Measurements from ENCODE around the gene LIMD2. TPM values are rescaled to one million over a fixed set of nuclear protein-coding genes. Genes with fewer than 3 reads are reported as not detected.

Gene LIMD2
- total RNA-seq, 4 donors from 2014 or later: 3.9 to 10.7 (median 7.2) TPM

DNA sequence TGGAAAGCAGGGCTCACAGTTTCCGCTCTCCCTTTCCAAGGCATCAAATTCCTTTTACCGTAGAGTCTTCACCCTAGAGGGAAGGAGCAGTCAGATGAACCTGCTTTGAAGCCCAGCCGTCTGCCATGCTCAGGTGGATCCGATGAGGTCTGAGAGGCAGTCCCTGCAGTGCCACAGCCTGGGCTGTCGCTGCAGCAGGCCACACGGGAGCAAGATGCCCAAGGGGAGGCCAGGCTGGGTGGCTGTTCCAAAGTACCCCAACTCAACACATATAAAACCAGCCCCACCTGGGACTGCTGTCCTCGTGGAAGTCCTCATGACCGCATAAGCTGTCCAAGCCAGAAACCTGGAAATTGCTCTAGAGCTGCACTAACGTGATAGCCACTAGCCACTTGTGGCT is 4.9 kb upstream of the LIMD2 start:
- WGBS, 2 donors: 89 to 92% methylated on average over 9 of the region's 9 CpGs
- Histone ChIP-seq H3K4me1 (peaks cover 0 to 9% of the 10 kb centered on the region in 2 donors), H3K4me3 (replicated peaks in 1 of 3) (no peak overlapping the region), H3K27me3 (no peaks in the 10 kb centered on the region), H3K36me3 (peaks cover 12 to 26% of the 10 kb centered on the region in 2 donors), H3K27ac (no peak overlapping the region), H3K9me3 (no peaks in the 10 kb centered on the region)
- intact Hi-C loops (cut with DNase I): no loop called here
- DNase-seq: no peak
- TF ChIP-seq CTCF (IDR thresholded peaks at IDR 0.05) (no peak), POLR2A (IDR thresholded peaks at IDR 0.05) (no peak)

- 87 to 94% methylated on average over 11 of the region's 11 CpGs for WGBS, 2 donors
- DNase-seq: no peak
- H3K4me1 ChIP-seq: peaks cover 1 to 12% of the 10 kb centered on the region in 2 donors
- no peak overlapping the region for H3K4me3 ChIP-seq (replicated peaks in 1 of 3)
- no peak for TF ChIP-seq POLR2A (IDR thresholded peaks at IDR 0.05)
- no peak for TF ChIP-seq CTCF (IDR thresholded peaks at IDR 0.05)
- no peaks in the 10 kb centered on the region for H3K9me3 ChIP-seq
- intact Hi-C loops (cut with DNase I): no loop called here
- H3K27ac ChIP-seq: no peak overlapping the region
- peaks cover 6 to 22% of the 10 kb centered on the region in 2 donors for H3K36me3 ChIP-seq
- H3K27me3 ChIP-seq: no peaks in the 10 kb centered on the region
Measured at GRCh38 chr17:63704259-63704576, 4.3 kb upstream of the LIMD2 start.

GRCh38 chr17:63703556-63704258 is 3.8 kb upstream of the LIMD2 start:
- H3K27me3 ChIP-seq: no peaks in the 10 kb centered on the region
- no peak overlapping the region for H3K4me3 ChIP-seq (replicated peaks in 1 of 3)
- no peak for DNase-seq
- no peaks in the 10 kb centered on the region for H3K9me3 ChIP-seq
- TF ChIP-seq CTCF (IDR thresholded peaks at IDR 0.05): no peak
- no peak for TF ChIP-seq POLR2A (IDR thresholded peaks at IDR 0.05)
- 92 to 93% methylated on average over 16 of the region's 16 CpGs for WGBS, 2 donors
- H3K27ac ChIP-seq: no peak overlapping the region
- peaks cover 6 to 17% of the 10 kb centered on the region in 2 donors for H3K4me1 ChIP-seq
- intact Hi-C loops (cut with DNase I): no loop called here
- peaks cover 1 to 22% of the 10 kb centered on the region in 2 donors for H3K36me3 ChIP-seq

GRCh38 chr17:63703029-63703428 is 3.1 kb upstream of the LIMD2 start:
- intact Hi-C loops (cut with DNase I): no loop called here
- 82 to 87% methylated on average over 5 of the region's 5 CpGs for WGBS, 2 donors
- peaks cover 0 to 22% of the 10 kb centered on the region in 2 donors for H3K36me3 ChIP-seq

More at GRCh38 chr17:63703029-63703428, 3.1 kb upstream of the LIMD2 start:
- no peak for DNase-seq
- Histone ChIP-seq H3K27me3 (no peaks in the 10 kb centered on the region), H3K27ac (no peak overlapping the region), H3K4me1 (peaks cover 6 to 21% of the 10 kb centered on the region in 2 donors), H3K9me3 (no peaks in the 10 kb centered on the region), H3K4me3 (replicated peaks in 1 of 3) (no peak overlapping the region)
- TF ChIP-seq CTCF (IDR thresholded peaks at IDR 0.05) (no peak), POLR2A (IDR thresholded peaks at IDR 0.05) (no peak)

Measured in thyroid gland (tissue), 4 donors.